Right atrium auricular region (tissue), 2 donors: Measurements from ENCODE around the gene GP2. TPM values are rescaled to one million over a fixed set of nuclear protein-coding genes. Genes with fewer than 3 reads are reported as not detected.

Experiments used
- DNase-seq: peaks from one replicate; pipeline ENCODE4 v3.0.0-alpha.2; 2019; ENCODE audit warnings: low spot score
- H3K27ac ChIP-seq, 2 donors: fragments of 200-600 bp; sonication (generic); 1 replicate in 1 of 2; 2 replicates in 1 of 2; pipeline ENCODE4 v1.5.1; 2016 to 2019
- H3K27me3 ChIP-seq, 2 donors: fragments of 200-600 bp; sonication (generic); one replicate each; pipeline versions ENCODE4 v1.5.1 to v1.6.0; 2017 to 2019
- H3K36me3 ChIP-seq: fragments of 200-600 bp; sonication (generic); one replicate; pipeline ENCODE4 v1.5.1; 2016
- H3K4me1 ChIP-seq, 2 donors: fragments of 200-600 bp; sonication (generic); one replicate each; pipeline versions ENCODE4 v1.5.1 to v1.6.0; 2017 to 2019
- H3K4me3 ChIP-seq, 2 donors: fragments of 200-600 bp; sonication (generic); 1 replicate in 1 of 2; 2 replicates in 1 of 2; pipeline ENCODE4 v1.5.1; 2017 to 2019; ENCODE audit warnings: mild to moderate bottlenecking in 1 of 2, moderate library complexity in 1 of 2
- H3K9me3 ChIP-seq, 2 donors: fragments of 200-600 bp; sonication (generic); one replicate each; pipeline ENCODE4 v1.5.1; 2019
- CTCF ChIP-seq, 2 donors: fragments of 200-600 bp; sonication (generic); IDR thresholded peaks; one replicate each; pipeline ENCODE4 v1.5.1; 2019; ENCODE audit warnings: antibody characterized with exemption in 2 of 2
- total RNA-seq, 2 donors: library from RNA; depleted of rRNA; stranded (reverse); fragments of >200 nt; gene quantifications; one replicate each; pipeline ENCODE4 v1.1.0, GENCODE V29; 2016

GP2 gene
- total RNA-seq, 2 donors from 2014 or later = not detected

GRCh38 chr16:20308801-20309590 is 18.3 kb downstream of the GP2 start:
- H3K9me3 ChIP-seq = peaks cover 0 to 4% of the 10 kb centered on the region in 2 donors
- TF ChIP-seq CTCF (IDR thresholded peaks at IDR 0.05) = no peak
- no peak overlapping the region for H3K27ac ChIP-seq
- DNase-seq = no peak
- no peaks in the 10 kb centered on the region for H3K36me3 ChIP-seq
- H3K4me3 ChIP-seq = no peak overlapping the region
- H3K4me1 ChIP-seq = no peaks in the 10 kb centered on the region
- H3K27me3 ChIP-seq = no peaks in the 10 kb centered on the region

- no peak for TF ChIP-seq CTCF (IDR thresholded peaks at IDR 0.05)
- Histone ChIP-seq H3K4me3 (no peak overlapping the region), H3K9me3 (peaks cover 0 to 4% of the 10 kb centered on the region in 2 donors), H3K4me1 (no peaks in the 10 kb centered on the region), H3K27ac (no peak overlapping the region), H3K27me3 (no peaks in the 10 kb centered on the region), H3K36me3 (no peaks in the 10 kb centered on the region)
- no peak for DNase-seq
These were observed 19.0 kb downstream of the GP2 start for GRCh38 chr16:20308266-20308665.

- H3K27me3 ChIP-seq = no peaks in the 10 kb centered on the region
- H3K36me3 ChIP-seq = no peaks in the 10 kb centered on the region
- no peak overlapping the region for H3K27ac ChIP-seq
- H3K4me1 ChIP-seq = no peaks in the 10 kb centered on the region
- peaks cover 0 to 4% of the 10 kb centered on the region in 2 donors for H3K9me3 ChIP-seq
- no peak for DNase-seq
- TF ChIP-seq CTCF (IDR thresholded peaks at IDR 0.05) = no peak
- no peak overlapping the region for H3K4me3 ChIP-seq
These were observed 19.5 kb downstream of the GP2 start for GRCh38 chr16:20307791-20308190.

GRCh38 chr16:20307240-20307671 is 20.1 kb downstream of the GP2 start:
- Histone ChIP-seq H3K4me3 (no peak overlapping the region), H3K27ac (no peak overlapping the region), H3K9me3 (peaks cover 0 to 4% of the 10 kb centered on the region in 2 donors), H3K4me1 (no peaks in the 10 kb centered on the region), H3K36me3 (no peaks in the 10 kb centered on the region), H3K27me3 (no peaks in the 10 kb centered on the region)
- DNase-seq = no peak
- TF ChIP-seq CTCF (IDR thresholded peaks at IDR 0.05) = no peak

- no peaks in the 10 kb centered on the region for H3K27me3 ChIP-seq
- H3K4me3 ChIP-seq = no peak overlapping the region
These were observed 20.9 kb downstream of the GP2 start for GRCh38 chr16:20306401-20306800.

More at GRCh38 chr16:20306401-20306800, 20.9 kb downstream of the GP2 start:
- H3K9me3 ChIP-seq = peaks cover 0 to 1% of the 10 kb centered on the region in 2 donors
- TF ChIP-seq CTCF (IDR thresholded peaks at IDR 0.05) = no peak
- no peak overlapping the region for H3K27ac ChIP-seq
- no peaks in the 10 kb centered on the region for H3K36me3 ChIP-seq
- no peaks in the 10 kb centered on the region for H3K4me1 ChIP-seq
- no peak for DNase-seq
